ENCODE measurements around the gene ASTN2.

DNA sequence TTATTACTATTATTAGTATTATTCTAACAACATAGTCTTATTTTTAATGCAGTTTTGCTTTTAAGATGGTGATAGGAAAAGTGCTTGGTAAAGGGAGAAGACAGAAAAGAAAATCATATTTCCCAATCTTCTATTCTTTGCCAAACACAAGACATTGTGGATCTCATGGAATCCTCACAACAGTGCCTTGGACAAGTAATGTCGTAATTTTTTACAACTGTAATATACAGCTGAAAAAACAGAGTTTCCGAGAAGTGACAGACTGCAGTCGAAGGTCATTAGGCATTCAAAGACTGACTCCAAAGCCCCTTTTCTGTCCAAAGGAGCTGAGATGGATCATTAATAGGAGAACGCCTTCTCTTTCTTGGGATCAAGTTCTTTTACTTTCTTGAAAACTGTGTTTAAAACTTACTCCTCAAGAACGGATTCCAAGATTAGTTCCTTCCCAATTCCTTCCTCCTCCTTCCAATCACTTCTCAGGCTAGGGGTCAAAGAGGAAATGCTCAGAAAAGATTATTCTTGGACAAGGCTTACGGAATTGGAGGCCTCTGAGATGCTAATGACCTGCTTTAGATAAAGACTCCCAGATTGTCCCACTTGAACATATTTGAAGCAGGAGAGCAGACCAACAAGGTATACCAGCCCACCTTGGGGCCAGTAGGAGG lies 752.1 kb downstream of the ASTN2 start:
- TF ChIP-seq, protein P1, sequence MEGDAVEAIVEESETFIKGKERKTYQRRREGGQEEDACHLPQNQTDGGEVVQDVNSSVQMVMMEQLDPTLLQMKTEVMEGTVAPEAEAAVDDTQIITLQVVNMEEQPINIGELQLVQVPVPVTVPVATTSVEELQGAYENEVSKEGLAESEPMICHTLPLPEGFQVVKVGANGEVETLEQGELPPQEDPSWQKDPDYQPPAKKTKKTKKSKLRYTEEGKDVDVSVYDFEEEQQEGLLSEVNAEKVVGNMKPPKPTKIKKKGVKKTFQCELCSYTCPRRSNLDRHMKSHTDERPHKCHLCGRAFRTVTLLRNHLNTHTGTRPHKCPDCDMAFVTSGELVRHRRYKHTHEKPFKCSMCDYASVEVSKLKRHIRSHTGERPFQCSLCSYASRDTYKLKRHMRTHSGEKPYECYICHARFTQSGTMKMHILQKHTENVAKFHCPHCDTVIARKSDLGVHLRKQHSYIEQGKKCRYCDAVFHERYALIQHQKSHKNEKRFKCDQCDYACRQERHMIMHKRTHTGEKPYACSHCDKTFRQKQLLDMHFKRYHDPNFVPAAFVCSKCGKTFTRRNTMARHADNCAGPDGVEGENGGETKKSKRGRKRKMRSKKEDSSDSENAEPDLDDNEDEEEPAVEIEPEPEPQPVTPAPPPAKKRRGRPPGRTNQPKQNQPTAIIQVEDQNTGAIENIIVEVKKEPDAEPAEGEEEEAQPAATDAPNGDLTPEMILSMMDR (IDR thresholded peaks at IDR 0.05), result no peak
- no peak for TF ChIP-seq POLR2A (IDR thresholded peaks at IDR 0.05)

All from transverse colon (tissue), 3 donors.